Smooth muscle cell (in vitro differentiated cells): ENCODE measurements around the gene ZNF296. TPM values are rescaled to one million over a fixed set of nuclear protein-coding genes. Genes with fewer than 3 reads are reported as not detected.

ENCODE experiments used
- DNase-seq: peaks from one replicate; lab custom pipeline; 2025; ENCODE audit not compliant: unreplicated experiment; lab: John Stamatoyannopoulos, UW
- H2AFZ ChIP-seq: fragments of 200-600 bp; sonication (generic); 2 replicates; pipeline ENCODE4 v1.6.0; 2016; ENCODE audit warnings: antibody characterized with exemption, low read depth, mild to moderate bottlenecking
- H3F3A ChIP-seq: fragments of 200-600 bp; sonication (generic); 2 replicates; pipeline ENCODE4 v1.6.0; 2017; ENCODE audit warnings: antibody characterized with exemption, low read depth
- H3K27ac ChIP-seq: fragments of 200-600 bp; sonication (generic); 2 replicates; pipeline ENCODE4 v1.5.1; 2016; ENCODE audit warnings: low read depth, mild to moderate bottlenecking
- H3K27me3 ChIP-seq: fragments of 200-600 bp; sonication (generic); 2 replicates; pipeline ENCODE4 v1.6.1; 2016; ENCODE audit warnings: low read depth, mild to moderate bottlenecking
- H3K36me3 ChIP-seq: fragments of 200-600 bp; sonication (generic); 2 replicates; pipeline ENCODE4 v1.5.1; 2016; ENCODE audit warnings: low read depth
- H3K4me1 ChIP-seq: fragments of 200-600 bp; sonication (generic); 2 replicates; pipeline ENCODE4 v1.5.1; 2016; ENCODE audit warnings: low read depth
- H3K4me2 ChIP-seq: fragments of 200-600 bp; sonication (generic); 2 replicates; pipeline ENCODE4 v1.6.0; 2016; ENCODE audit warnings: mild to moderate bottlenecking
- H3K4me3 ChIP-seq: fragments of 200-600 bp; sonication (generic); 2 replicates; pipeline ENCODE4 v1.5.1; 2016; ENCODE audit warnings: mild to moderate bottlenecking
- H3K79me2 ChIP-seq: fragments of 200-600 bp; sonication (generic); 2 replicates; pipeline ENCODE4 v1.6.0; 2016; ENCODE audit warnings: low read depth, mild to moderate bottlenecking
- H3K9ac ChIP-seq: fragments of 200-600 bp; sonication (generic); 2 replicates; pipeline ENCODE4 v1.6.0; 2016; ENCODE audit warnings: low read depth
- H3K9me3 ChIP-seq: fragments of 200-600 bp; sonication (generic); replicated peaks from 2 replicates; pipeline ENCODE4 v1.5.1; 2016; ENCODE audit warnings: low read depth
- H4K20me1 ChIP-seq: fragments of 200-600 bp; sonication (generic); 2 replicates; pipeline ENCODE4 v1.6.0; 2016; ENCODE audit warnings: low read depth
- CTCF ChIP-seq: fragments of 200-600 bp; sonication (generic); IDR thresholded peaks from 2 replicates; pipeline ENCODE4 v1.5.1; 2017; ENCODE audit warnings: borderline replicate concordance, mild to moderate bottlenecking, antibody characterized with exemption; ENCODE audit not compliant: insufficient read depth, poor library complexity, severe bottlenecking
- WGBS: methylation state at CpG from one replicate; pipeline ENCODE4 v1.1.7; 2016; ENCODE audit warnings: low lambda C conversion rate; 5-methylcytosine and 5-hydroxymethylcytosine counted together
- polyA plus RNA-seq: library from polyadenylated mRNA; unstranded; fragments of >200 nt; fragmentation: Nextera tagmentation; extraction: Ambion mirVana; gene quantifications from 2 replicates; pipeline ENCODE4 v1.2.1, GENCODE V29; 2016
- total RNA-seq: library from RNA; depleted of rRNA; stranded (reverse); fragments of >200 nt; gene quantifications from 2 replicates; pipeline ENCODE4 v1.2.3, GENCODE V29; 2014

ZNF296 gene
- total and polyA plus RNA-seq, 2 experiments from 2014 or later: 0.21 to 1.1 TPM

GRCh38 chr19:45047188-45047797, 29.0 kb downstream of the ZNF296 start:
- H3K4me1 ChIP-seq: no peaks in the 10 kb centered on the region
- H3F3A ChIP-seq: peaks cover 4% of the 10 kb centered on the region
- no peak overlapping the region for H3K4me3 ChIP-seq
- no peak for DNase-seq
- H3K9me3 ChIP-seq: no peaks in the 10 kb centered on the region
- no peak for TF ChIP-seq CTCF
- peaks cover 99% of the 10 kb centered on the region for H4K20me1 ChIP-seq
- H3K27ac ChIP-seq: no peak overlapping the region
- no peak overlapping the region for H3K4me2 ChIP-seq
- peaks cover 6% of the 10 kb centered on the region for H3K36me3 ChIP-seq
- no peaks in the 10 kb centered on the region for H3K27me3 ChIP-seq
- peaks cover 92% of the 10 kb centered on the region for H3K79me2 ChIP-seq
- H3K9ac ChIP-seq: no peak overlapping the region
- H2AFZ ChIP-seq: no peak overlapping the region
- 95% methylated on average over 7 of the region's 7 CpGs for WGBS

DNA sequence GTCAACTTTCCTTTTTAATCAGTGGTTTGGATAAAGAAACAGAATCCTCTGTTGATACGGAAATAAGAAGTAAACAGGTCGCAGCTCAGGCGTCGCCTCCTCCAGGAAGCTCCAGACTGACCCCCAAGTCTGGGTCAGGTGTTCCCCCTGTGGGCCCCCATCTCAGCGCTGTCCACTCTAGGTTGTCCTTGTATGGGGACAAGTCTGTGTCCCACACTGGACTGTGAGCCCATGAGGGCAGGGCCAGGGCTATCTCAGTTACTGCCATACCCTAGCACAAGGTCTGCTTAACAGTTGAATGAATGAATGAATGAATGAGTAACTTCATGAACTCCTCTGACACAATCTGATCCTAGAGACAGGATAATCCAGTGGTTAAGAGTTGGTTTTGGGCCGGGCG, 29.9 kb downstream of the ZNF296 start:
- Histone ChIP-seq H3K27me3 (no peaks in the 10 kb centered on the region), H3K9ac (no peak overlapping the region), H4K20me1 (peaks cover 99% of the 10 kb centered on the region), H3K4me1 (no peaks in the 10 kb centered on the region), H3K79me2 (peaks cover 94% of the 10 kb centered on the region), H2AFZ (no peak overlapping the region), H3K9me3 (no peaks in the 10 kb centered on the region), H3F3A (peaks cover 4% of the 10 kb centered on the region), H3K4me2 (no peak overlapping the region), H3K4me3 (no peak overlapping the region), H3K36me3 (peaks cover 6% of the 10 kb centered on the region), H3K27ac (no peak overlapping the region)
- no peak for DNase-seq
- 96% methylated on average over 7 of the region's 7 CpGs for WGBS
- no peak for TF ChIP-seq CTCF

- H3K9ac ChIP-seq: no peak overlapping the region
- 89% methylated on average over 14 of the region's 14 CpGs for WGBS
- H3K79me2 ChIP-seq: peaks cover 94% of the 10 kb centered on the region
- no peak overlapping the region for H3K4me2 ChIP-seq
- H4K20me1 ChIP-seq: peaks cover 99% of the 10 kb centered on the region
- H3K4me1 ChIP-seq: no peaks in the 10 kb centered on the region
- no peaks in the 10 kb centered on the region for H3K9me3 ChIP-seq
- H2AFZ ChIP-seq: no peak overlapping the region
- no peaks in the 10 kb centered on the region for H3K27me3 ChIP-seq
- DNase-seq: no peak
- no peak overlapping the region for H3K4me3 ChIP-seq
- no peak for TF ChIP-seq CTCF
- H3F3A ChIP-seq: peaks cover 4% of the 10 kb centered on the region
- peaks cover 6% of the 10 kb centered on the region for H3K36me3 ChIP-seq
- H3K27ac ChIP-seq: no peak overlapping the region
These were observed 30.5 kb downstream of the ZNF296 start for GRCh38 chr19:45045671-45046353.
